Muscle of arm (tissue), 12 donors: ENCODE results near the gene CAMK2D. TPM values are rescaled to one million over a fixed set of nuclear protein-coding genes. Genes with fewer than 3 reads are reported as not detected.
A peak's percentile ranks its signal among the peaks of the same experiment; 100 is the strongest.

Source experiments
- DNase-seq: peaks from one replicate; pipeline ENCODE4 v3.0.0-alpha.2; 2013
- polyA plus RNA-seq, 12 donors: library from polyadenylated mRNA; unstranded; fragments of 120-200 nt; gene quantifications; one replicate each; pipeline ENCODE4 v1.2.1, GENCODE V29; 2013; ENCODE audit not compliant: insufficient read length in 12 of 12

The CAMK2D gene
- polyA plus RNA-seq, 12 donors = 72.6 to 316 (median 190) TPM

GRCh38 chr4:113446019-113446418 is 315.5 kb downstream of the CAMK2D start:
- no peak for DNase-seq

- peak; percentile 65 for DNase-seq
These were observed 316.3 kb downstream of the CAMK2D start for GRCh38 chr4:113445286-113445685.

- no peak for DNase-seq
These were observed 317.2 kb downstream of the CAMK2D start for GRCh38 chr4:113444386-113444785.

- no peak for DNase-seq
These were observed 318.7 kb downstream of the CAMK2D start for GRCh38 chr4:113442826-113443225.

- DNase-seq = no peak
These were observed 321.2 kb downstream of the CAMK2D start for GRCh38 chr4:113440371-113440770.

- DNase-seq = no peak
These were observed 322.9 kb downstream of the CAMK2D start for GRCh38 chr4:113438596-113438995.

- no peak for DNase-seq
These were observed 324.4 kb downstream of the CAMK2D start for GRCh38 chr4:113437129-113437528.

- peak; percentile 64 for DNase-seq
These were observed 325.2 kb downstream of the CAMK2D start for GRCh38 chr4:113436360-113436759.

GRCh38 chr4:113435893-113436292 is 325.6 kb downstream of the CAMK2D start:
- DNase-seq = peak; percentile 69

GRCh38 chr4:113434247-113434587 is 327.3 kb downstream of the CAMK2D start:
- no peak for DNase-seq

GRCh38 chr4:113433536-113434246 is 327.8 kb downstream of the CAMK2D start:
- no peak for DNase-seq

GRCh38 chr4:113433116-113433515 is 328.4 kb downstream of the CAMK2D start:
- DNase-seq = no peak

- no peak for DNase-seq
These were observed 337.9 kb downstream of the CAMK2D start for GRCh38 chr4:113423631-113424030.

GRCh38 chr4:113420938-113421337 is 340.6 kb downstream of the CAMK2D start:
- no peak for DNase-seq

GRCh38 chr4:113419631-113420030 is 341.9 kb downstream of the CAMK2D start:
- no peak for DNase-seq

- no peak for DNase-seq
These were observed 350.0 kb downstream of the CAMK2D start for GRCh38 chr4:113411496-113411938.

GRCh38 chr4:113410686-113411085 is 350.9 kb downstream of the CAMK2D start:
- no peak for DNase-seq

- no peak for DNase-seq
These were observed 352.4 kb downstream of the CAMK2D start for GRCh38 chr4:113409181-113409580.

- DNase-seq = no peak
These were observed 354.1 kb downstream of the CAMK2D start for GRCh38 chr4:113407409-113407808.

- no peak for DNase-seq
These were observed 354.9 kb downstream of the CAMK2D start for GRCh38 chr4:113406723-113407016.

- DNase-seq = no peak
These were observed 355.4 kb downstream of the CAMK2D start for GRCh38 chr4:113405874-113406722.

- peak; percentile 55 for DNase-seq
These were observed 356.7 kb downstream of the CAMK2D start for GRCh38 chr4:113404841-113405240.

- DNase-seq = no peak
These were observed 357.4 kb downstream of the CAMK2D start for GRCh38 chr4:113404167-113404571.
